GM21825 (cell line): ENCODE results near the gene GRXCR2.
"Not testable (repeated sequence)": the region's sequence is repeated elsewhere in the genome, so short reads cannot be mapped to it uniquely, and the experiment has no call there.

Source experiments
- ATAC-seq: cut with Tn5 transposase; IDR thresholded peaks from one replicate; pipeline ENCODE4 v1.9.1; 2021; ENCODE audit warnings: mild to moderate bottlenecking, moderate library complexity; ENCODE audit not compliant: unreplicated experiment

GRXCR2 gene

DNA sequence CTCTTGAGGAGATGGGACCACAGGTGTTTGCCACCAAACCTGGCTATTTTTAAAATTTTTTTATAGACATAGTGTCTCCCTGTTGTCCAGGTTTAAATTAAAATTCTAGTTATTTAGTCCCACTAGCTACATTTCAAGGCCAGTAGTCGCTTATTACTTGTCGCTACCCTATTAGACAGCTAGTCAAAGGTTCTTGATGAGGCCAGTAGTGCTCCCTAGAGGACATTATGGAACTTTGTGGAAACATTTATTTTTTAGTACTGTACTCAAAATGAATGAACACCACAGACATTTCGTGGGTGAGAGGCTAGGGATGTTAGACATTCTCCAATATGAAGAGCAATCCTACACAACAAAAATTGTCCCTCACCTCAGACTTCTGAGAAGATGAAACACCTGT, 14.4 kb upstream of the GRXCR2 start:
- ATAC-seq = no peak

DNA sequence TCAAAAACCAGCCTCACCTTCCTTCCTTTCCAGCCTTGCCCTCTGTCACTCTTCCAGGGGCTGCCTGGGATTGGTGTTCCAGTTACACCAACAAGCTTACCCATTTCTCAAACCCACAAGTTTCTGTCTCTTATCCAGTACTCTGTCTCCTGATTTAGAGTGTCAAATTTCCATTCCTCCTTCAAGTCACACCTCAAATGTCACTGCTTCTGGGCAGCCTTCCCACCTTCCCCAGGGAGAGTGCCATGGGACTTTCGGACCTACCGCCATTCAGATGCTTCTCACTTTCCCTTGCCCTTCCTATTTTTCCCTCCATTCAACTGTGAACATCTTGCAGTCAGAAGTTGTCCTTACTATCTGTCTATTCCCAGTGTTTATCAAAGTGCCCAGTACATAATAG, 2.0 kb upstream of the GRXCR2 start:
- no peak for ATAC-seq

GRCh38 chr5:145872486-145872885, 328 bp downstream of the GRXCR2 start:
- no peak for ATAC-seq

DNA sequence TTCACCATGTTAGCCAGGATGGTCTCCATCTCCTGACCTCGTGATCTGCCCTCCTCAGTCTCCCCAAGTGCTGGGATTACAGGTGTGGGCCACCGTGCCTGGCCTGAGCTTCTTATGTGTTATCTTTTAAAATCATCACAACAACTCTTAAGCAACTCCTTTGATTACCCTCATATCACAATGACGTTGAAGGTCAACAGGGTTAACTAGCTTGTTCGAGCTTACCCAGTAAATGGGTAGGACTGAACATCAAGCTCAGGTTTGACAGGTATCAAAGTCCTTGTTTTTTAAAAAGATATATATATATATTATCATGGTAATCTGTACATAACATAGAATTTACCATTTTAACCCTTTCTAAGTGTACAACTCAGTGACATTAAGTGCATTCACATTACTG, 3.1 kb downstream of the GRXCR2 start:
- no peak for ATAC-seq

GRCh38 chr5:145867806-145868205, 5.0 kb downstream of the GRXCR2 start:
- ATAC-seq = no peak

DNA sequence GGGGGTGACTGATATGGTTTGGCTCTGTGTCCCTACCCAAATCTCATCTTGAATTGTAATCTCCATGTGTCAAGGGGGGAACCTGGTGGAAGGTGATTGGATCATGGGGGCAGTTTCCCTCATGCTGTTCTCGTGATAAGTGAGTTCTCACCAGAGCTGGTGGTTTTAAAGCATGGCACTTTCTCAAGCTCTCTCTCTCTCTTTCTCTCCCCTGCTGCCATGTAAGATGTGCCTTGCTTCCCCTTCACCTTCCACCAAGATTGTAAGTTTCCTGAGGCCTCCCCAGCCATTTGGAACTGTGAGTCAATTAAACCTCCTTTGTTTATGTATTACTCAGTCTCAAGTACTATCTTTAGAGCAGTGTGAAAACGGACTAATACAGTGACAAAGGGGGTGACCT, 8.4 kb downstream of the GRXCR2 start:
- ATAC-seq = not testable (repeated sequence)

DNA sequence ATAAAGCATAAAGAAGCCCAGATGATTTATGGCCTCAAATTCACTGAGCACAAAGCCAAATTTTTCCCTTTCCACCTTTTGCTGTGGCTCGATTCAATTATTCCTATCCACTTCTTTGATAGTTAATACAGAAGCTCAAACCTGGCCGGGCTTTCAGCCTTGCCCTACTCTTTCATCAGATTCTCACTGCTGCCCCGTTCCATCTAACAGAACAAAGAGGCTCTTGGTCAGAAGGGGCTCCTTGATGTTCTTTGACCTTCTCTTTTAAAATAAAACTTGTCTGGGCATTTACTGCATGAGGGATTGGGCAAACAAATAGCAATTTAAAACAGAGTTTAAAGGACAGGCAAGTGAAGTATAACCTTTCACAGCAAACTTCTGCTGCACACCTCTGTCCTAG, 9.8 kb downstream of the GRXCR2 start:
- ATAC-seq = no peak

GRCh38 chr5:145859897-145860296, 12.9 kb downstream of the GRXCR2 start:
- ATAC-seq = no peak

- ATAC-seq = no peak
Measured at GRCh38 chr5:145859453-145859852, 13.4 kb downstream of the GRXCR2 start.

- ATAC-seq = no peak
Measured at GRCh38 chr5:145858959-145859358, 13.9 kb downstream of the GRXCR2 start.

DNA sequence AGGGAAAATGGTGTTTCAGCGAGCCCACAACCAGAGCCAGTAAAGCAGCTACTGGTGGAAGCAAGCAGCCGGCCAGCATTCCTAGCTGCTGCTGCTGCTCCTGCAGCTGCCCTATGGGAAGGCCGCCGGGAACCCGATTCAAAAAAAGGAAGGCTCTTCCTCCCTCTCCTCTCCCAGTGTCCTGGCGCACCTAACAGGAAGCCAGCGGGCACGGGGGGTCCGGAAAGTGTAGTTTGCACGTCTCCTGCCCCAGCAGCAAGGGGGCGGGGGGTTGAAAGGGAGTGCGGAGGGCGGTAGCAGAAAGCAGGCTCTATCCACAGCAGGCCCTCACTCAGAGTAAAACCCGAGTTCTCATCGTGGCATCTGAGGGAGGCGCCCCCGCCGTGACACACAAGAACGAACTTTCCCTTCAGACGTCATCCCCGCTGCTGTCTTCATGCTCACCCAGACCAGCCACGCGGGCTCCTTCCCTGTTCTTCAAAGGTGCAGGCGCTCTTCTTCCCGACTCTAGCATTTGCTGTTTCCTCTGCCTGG, 16.5 kb downstream of the GRXCR2 start:
- ATAC-seq = no peak

DNA sequence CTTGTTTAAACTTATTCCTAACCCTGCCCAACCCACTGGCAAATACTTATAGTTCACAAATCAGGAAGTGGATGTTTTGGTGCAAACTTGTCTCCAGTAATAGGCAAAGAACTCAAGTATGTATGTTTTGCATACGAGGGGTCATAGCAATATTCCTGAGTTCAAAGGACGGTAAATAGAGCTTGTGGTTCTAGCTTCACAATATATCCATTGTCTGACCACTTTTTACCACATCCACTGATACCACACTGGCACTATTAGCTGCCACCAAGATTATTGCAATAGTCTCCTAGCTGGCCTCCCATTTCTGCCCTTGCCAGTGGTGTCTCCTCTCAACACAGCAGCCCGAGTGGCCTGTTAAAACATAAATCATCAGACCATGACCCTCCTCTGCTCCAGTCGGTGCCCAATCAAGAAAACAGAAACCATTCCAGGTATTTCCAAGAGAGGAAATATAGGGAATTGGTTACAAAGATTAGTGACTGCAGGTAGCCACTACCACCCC, 17.0 kb downstream of the GRXCR2 start:
- no peak for ATAC-seq

- no peak for ATAC-seq
Measured at GRCh38 chr5:145854651-145855258, 18.1 kb downstream of the GRXCR2 start.

DNA sequence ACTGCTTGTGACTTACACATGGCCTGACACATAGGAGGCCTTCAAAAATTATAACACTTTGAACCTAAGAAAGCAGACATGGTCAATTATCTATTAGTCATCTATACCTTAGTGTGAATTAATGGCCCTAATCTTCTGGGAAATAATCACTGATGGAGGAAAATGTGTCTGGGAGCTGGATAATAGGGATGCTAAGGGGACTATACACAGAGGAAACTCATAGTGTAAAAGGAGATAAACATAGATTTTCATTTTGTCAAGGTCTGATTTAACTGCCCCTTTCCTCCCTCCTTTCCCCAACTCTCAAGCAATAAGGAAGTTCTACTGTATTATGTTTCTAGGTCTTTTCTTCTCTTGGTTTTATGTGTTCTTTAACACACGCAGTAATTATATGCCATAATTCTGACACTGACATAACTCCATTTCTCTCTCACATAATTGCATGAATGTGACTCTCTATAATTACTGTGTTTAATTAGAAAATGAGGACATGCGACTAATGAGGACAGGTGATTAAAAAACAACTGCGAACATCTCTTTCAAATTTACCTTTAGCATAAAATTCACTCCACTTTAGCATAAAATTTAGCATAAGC, 18.9 kb downstream of the GRXCR2 start:
- ATAC-seq = no peak

DNA sequence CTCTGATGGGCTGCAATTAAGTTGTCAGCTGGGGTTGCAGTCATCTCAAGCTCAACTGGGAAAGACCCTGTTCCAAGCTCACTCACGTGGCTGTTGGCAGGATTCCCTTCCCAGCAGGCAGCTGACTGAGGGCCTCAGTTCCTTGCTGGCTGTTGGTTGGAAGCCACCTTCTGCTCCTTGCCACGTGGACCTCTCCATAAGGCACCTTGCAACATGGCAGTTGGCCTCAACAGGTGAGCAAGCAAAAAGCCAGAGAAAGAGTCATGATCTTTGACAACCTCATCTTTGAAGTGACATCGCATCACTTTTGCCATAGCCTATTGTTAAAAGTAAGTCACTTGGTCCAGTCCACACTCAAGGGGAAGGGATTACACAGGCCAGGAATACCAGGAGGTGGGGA, 19.8 kb downstream of the GRXCR2 start:
- ATAC-seq = no peak

DNA sequence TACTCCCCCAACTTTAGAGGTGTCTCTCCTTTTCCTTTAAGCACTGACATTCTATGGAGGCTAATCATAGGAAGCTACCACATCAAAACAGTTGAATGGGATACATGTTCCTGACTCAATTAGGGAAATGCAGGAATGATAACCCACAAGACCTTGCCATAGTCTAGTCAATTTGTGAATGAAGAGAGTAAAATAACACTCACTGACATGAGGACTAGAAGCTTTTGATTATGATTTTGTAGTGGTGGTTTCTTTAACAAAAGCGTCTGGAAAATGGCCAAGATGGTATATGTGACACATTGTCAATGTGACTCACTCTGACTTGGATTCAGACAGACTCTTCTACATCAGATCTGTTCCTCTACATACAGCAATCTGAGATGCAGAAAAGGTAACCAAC, 24.0 kb downstream of the GRXCR2 start:
- ATAC-seq = no peak

GRCh38 chr5:145847499-145848497, 25.0 kb downstream of the GRXCR2 start:
- ATAC-seq = no peak

GRCh38 chr5:145846081-145846480, 26.7 kb downstream of the GRXCR2 start:
- no peak for ATAC-seq

GRCh38 chr5:145841299-145841698, 31.5 kb downstream of the GRXCR2 start:
- no peak for ATAC-seq

DNA sequence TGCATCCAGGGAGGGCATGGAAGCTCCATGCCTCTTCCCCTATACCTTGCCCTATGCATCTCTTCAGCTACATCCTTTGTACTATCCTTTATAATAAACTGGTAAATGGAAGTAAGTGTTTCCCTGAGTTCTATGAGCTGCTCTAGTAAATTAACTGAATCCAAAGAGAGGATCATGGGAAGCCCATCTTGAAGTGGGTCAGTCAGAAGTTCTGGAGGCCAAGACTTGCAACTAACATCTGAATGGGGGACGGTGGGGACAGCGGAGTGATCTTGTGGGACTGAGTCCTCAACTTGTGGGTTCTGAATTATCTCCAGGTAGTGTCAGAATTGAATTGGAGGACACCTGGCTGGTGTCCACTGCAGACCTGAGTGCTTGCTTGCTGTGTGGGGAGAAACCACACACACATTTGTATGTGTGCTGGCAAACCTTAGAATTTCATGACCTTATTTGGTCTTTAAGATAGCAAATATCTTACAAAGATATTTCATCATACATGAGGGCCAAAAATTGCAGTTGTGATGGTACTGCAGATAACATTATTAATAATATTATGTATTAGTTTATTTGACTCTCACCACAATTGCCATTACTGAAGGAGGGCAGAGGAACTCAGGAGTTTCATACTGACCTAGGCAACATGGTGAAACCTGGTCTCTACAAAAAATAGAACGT, 32.2 kb downstream of the GRXCR2 start:
- ATAC-seq = no peak

GRCh38 chr5:145838276-145838675, 34.5 kb downstream of the GRXCR2 start:
- ATAC-seq = no peak
